Measurements from ENCODE around the gene PRSS27.

Gene PRSS27

GRCh38 chr16:2742323-2743006 lies 22.4 kb upstream of the PRSS27 start:
- H3K36me3 ChIP-seq (ENCODE audit: control insufficient read depth, insufficient read depth, low read length), result no peaks in the 10 kb centered on the region
- H3K4me1 ChIP-seq (ENCODE audit: control insufficient read depth, insufficient read depth, low read length, poor library complexity, severe bottlenecking), result no peaks in the 10 kb centered on the region
- no peak overlapping the region for H3K4me3 ChIP-seq (ENCODE audit: insufficient read depth, low read depth, low read length, poor library complexity, severe bottlenecking)
- H3K27ac ChIP-seq (ENCODE audit: insufficient read depth, low read length, poor library complexity, severe bottlenecking), result no peak overlapping the region
- no peaks in the 10 kb centered on the region for H3K27me3 ChIP-seq (replicated peaks; ENCODE audit: control insufficient read depth, insufficient read depth, low read length, poor library complexity, severe bottlenecking)
- no peak for DNase-seq
- H3K9me3 ChIP-seq (ENCODE audit: control insufficient read depth, low read length), result no peaks in the 10 kb centered on the region

GRCh38 chr16:2741168-2741567 lies 21.1 kb upstream of the PRSS27 start:
- no peak overlapping the region for H3K27ac ChIP-seq (ENCODE audit: insufficient read depth, low read length, poor library complexity, severe bottlenecking)
- H3K27me3 ChIP-seq (replicated peaks; ENCODE audit: control insufficient read depth, insufficient read depth, low read length, poor library complexity, severe bottlenecking), result no peaks in the 10 kb centered on the region
- H3K9me3 ChIP-seq (ENCODE audit: control insufficient read depth, low read length), result no peaks in the 10 kb centered on the region
- DNase-seq, result no peak
- no peaks in the 10 kb centered on the region for H3K4me1 ChIP-seq (ENCODE audit: control insufficient read depth, insufficient read depth, low read length, poor library complexity, severe bottlenecking)
- no peaks in the 10 kb centered on the region for H3K36me3 ChIP-seq (ENCODE audit: control insufficient read depth, insufficient read depth, low read length)
- H3K4me3 ChIP-seq (ENCODE audit: insufficient read depth, low read depth, low read length, poor library complexity, severe bottlenecking), result no peak overlapping the region

GRCh38 chr16:2740476-2740875 lies 20.5 kb upstream of the PRSS27 start:
- Histone ChIP-seq H3K27me3 (replicated peaks; ENCODE audit: control insufficient read depth, insufficient read depth, low read length, poor library complexity, severe bottlenecking) (no peaks in the 10 kb centered on the region), H3K9me3 (ENCODE audit: control insufficient read depth, low read length) (no peaks in the 10 kb centered on the region), H3K36me3 (ENCODE audit: control insufficient read depth, insufficient read depth, low read length) (no peaks in the 10 kb centered on the region), H3K4me1 (ENCODE audit: control insufficient read depth, insufficient read depth, low read length, poor library complexity, severe bottlenecking) (no peaks in the 10 kb centered on the region), H3K4me3 (ENCODE audit: insufficient read depth, low read depth, low read length, poor library complexity, severe bottlenecking) (no peak overlapping the region), H3K27ac (ENCODE audit: insufficient read depth, low read length, poor library complexity, severe bottlenecking) (no peak overlapping the region)
- no peak for DNase-seq

GRCh38 chr16:2739625-2740430 lies 19.8 kb upstream of the PRSS27 start:
- Histone ChIP-seq H3K27ac (ENCODE audit: insufficient read depth, low read length, poor library complexity, severe bottlenecking) (no peak overlapping the region), H3K4me1 (ENCODE audit: control insufficient read depth, insufficient read depth, low read length, poor library complexity, severe bottlenecking) (no peaks in the 10 kb centered on the region), H3K27me3 (replicated peaks; ENCODE audit: control insufficient read depth, insufficient read depth, low read length, poor library complexity, severe bottlenecking) (no peaks in the 10 kb centered on the region), H3K36me3 (ENCODE audit: control insufficient read depth, insufficient read depth, low read length) (no peaks in the 10 kb centered on the region), H3K9me3 (ENCODE audit: control insufficient read depth, low read length) (no peaks in the 10 kb centered on the region), H3K4me3 (ENCODE audit: insufficient read depth, low read depth, low read length, poor library complexity, severe bottlenecking) (no peak overlapping the region)
- DNase-seq, result no peak

- Histone ChIP-seq H3K36me3 (ENCODE audit: control insufficient read depth, insufficient read depth, low read length) (no peaks in the 10 kb centered on the region), H3K27ac (ENCODE audit: insufficient read depth, low read length, poor library complexity, severe bottlenecking) (no peak overlapping the region)
- DNase-seq, result no peak
These were observed 18.6 kb upstream of the PRSS27 start for GRCh38 chr16:2738615-2739014.

GRCh38 chr16:2737895-2738418 lies 17.9 kb upstream of the PRSS27 start:
- no peaks in the 10 kb centered on the region for H3K9me3 ChIP-seq (ENCODE audit: control insufficient read depth, low read length)
- H3K4me1 ChIP-seq (ENCODE audit: control insufficient read depth, insufficient read depth, low read length, poor library complexity, severe bottlenecking), result no peaks in the 10 kb centered on the region
- no peak overlapping the region for H3K4me3 ChIP-seq (ENCODE audit: insufficient read depth, low read depth, low read length, poor library complexity, severe bottlenecking)
- no peak for DNase-seq
- no peaks in the 10 kb centered on the region for H3K27me3 ChIP-seq (replicated peaks; ENCODE audit: control insufficient read depth, insufficient read depth, low read length, poor library complexity, severe bottlenecking)
- no peaks in the 10 kb centered on the region for H3K36me3 ChIP-seq (ENCODE audit: control insufficient read depth, insufficient read depth, low read length)
- no peak overlapping the region for H3K27ac ChIP-seq (ENCODE audit: insufficient read depth, low read length, poor library complexity, severe bottlenecking)

More at GRCh38 chr16:2738615-2739014, 18.6 kb upstream of the PRSS27 start:
- H3K4me3 ChIP-seq (ENCODE audit: insufficient read depth, low read depth, low read length, poor library complexity, severe bottlenecking), result no peak overlapping the region
- no peaks in the 10 kb centered on the region for H3K27me3 ChIP-seq (replicated peaks; ENCODE audit: control insufficient read depth, insufficient read depth, low read length, poor library complexity, severe bottlenecking)
- no peaks in the 10 kb centered on the region for H3K4me1 ChIP-seq (ENCODE audit: control insufficient read depth, insufficient read depth, low read length, poor library complexity, severe bottlenecking)
- no peaks in the 10 kb centered on the region for H3K9me3 ChIP-seq (ENCODE audit: control insufficient read depth, low read length)

- H3K4me1 ChIP-seq (ENCODE audit: control insufficient read depth, insufficient read depth, low read length, poor library complexity, severe bottlenecking), result no peaks in the 10 kb centered on the region
- no peak overlapping the region for H3K27ac ChIP-seq (ENCODE audit: insufficient read depth, low read length, poor library complexity, severe bottlenecking)
- H3K9me3 ChIP-seq (ENCODE audit: control insufficient read depth, low read length), result no peaks in the 10 kb centered on the region
- H3K4me3 ChIP-seq (ENCODE audit: insufficient read depth, low read depth, low read length, poor library complexity, severe bottlenecking), result no peak overlapping the region
- DNase-seq, result no peak
- no peaks in the 10 kb centered on the region for H3K27me3 ChIP-seq (replicated peaks; ENCODE audit: control insufficient read depth, insufficient read depth, low read length, poor library complexity, severe bottlenecking)
- no peaks in the 10 kb centered on the region for H3K36me3 ChIP-seq (ENCODE audit: control insufficient read depth, insufficient read depth, low read length)
These were observed 17.2 kb upstream of the PRSS27 start for GRCh38 chr16:2737238-2737605.

- no peaks in the 10 kb centered on the region for H3K4me1 ChIP-seq (ENCODE audit: control insufficient read depth, insufficient read depth, low read length, poor library complexity, severe bottlenecking)
- H3K27me3 ChIP-seq (replicated peaks; ENCODE audit: control insufficient read depth, insufficient read depth, low read length, poor library complexity, severe bottlenecking), result no peaks in the 10 kb centered on the region
- no peak overlapping the region for H3K27ac ChIP-seq (ENCODE audit: insufficient read depth, low read length, poor library complexity, severe bottlenecking)
- H3K9me3 ChIP-seq (ENCODE audit: control insufficient read depth, low read length), result no peaks in the 10 kb centered on the region
- DNase-seq, result no peak
- no peaks in the 10 kb centered on the region for H3K36me3 ChIP-seq (ENCODE audit: control insufficient read depth, insufficient read depth, low read length)
- no peak overlapping the region for H3K4me3 ChIP-seq (ENCODE audit: insufficient read depth, low read depth, low read length, poor library complexity, severe bottlenecking)
These were observed 16.6 kb upstream of the PRSS27 start for GRCh38 chr16:2736476-2737237.

GRCh38 chr16:2734844-2735515 lies 15.0 kb upstream of the PRSS27 start:
- Histone ChIP-seq H3K36me3 (ENCODE audit: control insufficient read depth, insufficient read depth, low read length) (no peaks in the 10 kb centered on the region), H3K27me3 (replicated peaks; ENCODE audit: control insufficient read depth, insufficient read depth, low read length, poor library complexity, severe bottlenecking) (no peaks in the 10 kb centered on the region), H3K4me1 (ENCODE audit: control insufficient read depth, insufficient read depth, low read length, poor library complexity, severe bottlenecking) (no peaks in the 10 kb centered on the region), H3K27ac (ENCODE audit: insufficient read depth, low read length, poor library complexity, severe bottlenecking) (no peak overlapping the region), H3K4me3 (ENCODE audit: insufficient read depth, low read depth, low read length, poor library complexity, severe bottlenecking) (no peak overlapping the region), H3K9me3 (ENCODE audit: control insufficient read depth, low read length) (no peaks in the 10 kb centered on the region)
- no peak for DNase-seq

Measured in effector memory CD4-positive, alpha-beta T cell (primary cell).